Endothelial cell of umbilical vein (primary cell): ENCODE measurements around the gene KRTAP10-6. TPM values are rescaled to one million over a fixed set of nuclear protein-coding genes. Genes with fewer than 3 reads are reported as not detected.

ENCODE experiments used
- Bru-seq: library from RNA; stranded (reverse); fragments of 400-500 nt; gene quantifications from one replicate; lab custom pipeline; 2021; lab: Mats Ljungman, UMichigan
- BruChase-seq, 2 experiments: library from RNA; stranded (reverse); fragments of 400-500 nt; gene quantifications; one replicate each; lab custom pipeline; 2021; lab: Mats Ljungman, UMichigan
- BruUV-seq: library from RNA; stranded (reverse); fragments of 400-500 nt; replicated peaks from 2 replicates; lab custom pipeline; 2021; lab: Mats Ljungman, UMichigan
- CTCF ChIA-PET: fragments of 300-600, 350-600 bp; sonication (Branson Sonifier 250); formaldehyde crosslinking; loops from one replicate; lab custom pipeline; 2021; ENCODE audit warnings: antibody characterized with exemption, inconsistent platforms; lab: Charles Lee
- POLR2A ChIA-PET: fragments of 300-600, 350-600 bp; sonication (Branson Sonifier 250); formaldehyde crosslinking; loops from one replicate; lab custom pipeline; 2021; ENCODE audit warnings: antibody characterized with exemption, inconsistent platforms; lab: Charles Lee
- DNase-seq: peaks from one replicate; pipeline ENCODE4 v3.0.0-alpha.2; 2011; ENCODE audit warnings: low read depth, low spot score
- FAIRE-seq: peaks from 2 replicates; lab custom pipeline; 2011; peaks lifted over from hg19 to GRCh38; lab: Jason Lieb, UNC
- H2AFZ ChIP-seq: 2 replicates; pipeline ENCODE4 v1.6.0; 2012; ENCODE audit warnings: low read depth, low read length, control low read depth, inconsistent platforms
- H3K27ac ChIP-seq: 2 replicates; pipeline ENCODE4 v1.5.1; 2011; ENCODE audit warnings: low read depth, mild to moderate bottlenecking, control low read depth, low read length, moderate library complexity; ENCODE audit not compliant: insufficient read depth
- H3K27me3 ChIP-seq, 2 experiments: 2 replicates each; pipeline versions ENCODE4 v1.6.0 to v1.6.1; 2011; ENCODE audit warnings: low read length in 2 of 2, mixed read lengths in 1 of 2; ENCODE audit not compliant: control insufficient read depth in 2 of 2, insufficient read depth in 2 of 2
- H3K36me3 ChIP-seq, 2 experiments: 2 replicates in 1 of 2; 3 replicates in 1 of 2; pipeline ENCODE4 v1.5.1; 2011; ENCODE audit warnings: low read length in 2 of 2, mild to moderate bottlenecking in 1 of 2, moderate library complexity in 1 of 2; ENCODE audit not compliant: control insufficient read depth in 2 of 2, insufficient read depth in 2 of 2; ENCODE audit errors: extremely low read depth in 1 of 2
- H3K4me1 ChIP-seq: 3 replicates; pipeline ENCODE4 v1.5.1; 2011; ENCODE audit warnings: mild to moderate bottlenecking, low read length; ENCODE audit not compliant: control insufficient read depth, insufficient read depth; ENCODE audit errors: extremely low read depth
- H3K4me2 ChIP-seq: 2 replicates; pipeline ENCODE4 v1.6.1; 2011; ENCODE audit warnings: low read length, control low read depth, mixed read lengths; ENCODE audit not compliant: insufficient read depth
- H3K4me3 ChIP-seq, 3 experiments: fragments of 200-600 bp in 1 of 3; sonication (generic), shearing (Covaris generic) in 1 of 3; replicated peaks in 1 of 3; 2 replicates each; pipeline ENCODE4 v1.5.1; 2011 to 2016; ENCODE audit warnings: control low read depth in 3 of 3, low read length in 3 of 3, mild to moderate bottlenecking in 2 of 3, inconsistent platforms in 1 of 3, low read depth in 1 of 3, moderate library complexity in 1 of 3; ENCODE audit not compliant: insufficient read depth in 1 of 3
- H3K79me2 ChIP-seq: 2 replicates; pipeline ENCODE4 v1.6.0; 2012; ENCODE audit warnings: low read length, inconsistent platforms; ENCODE audit not compliant: control insufficient read depth, insufficient read depth
- H3K9ac ChIP-seq: replicated peaks from 2 replicates; pipeline ENCODE3; 2011; ENCODE audit warnings: low read length, control low read depth; ENCODE audit not compliant: insufficient read depth; ENCODE audit errors: extremely low read depth
- H3K9me1 ChIP-seq: replicated peaks from 3 replicates; pipeline ENCODE4 v1.6.0; 2011; ENCODE audit warnings: mild to moderate bottlenecking, low read length; ENCODE audit not compliant: control insufficient read depth, insufficient read depth; ENCODE audit errors: extremely low read depth
- H3K9me3 ChIP-seq: replicated peaks from 2 replicates; pipeline ENCODE4 v1.5.1; 2012; ENCODE audit warnings: low read length, inconsistent platforms; ENCODE audit not compliant: control insufficient read depth, insufficient read depth
- H4K20me1 ChIP-seq: replicated peaks from 2 replicates; pipeline ENCODE3; 2011; ENCODE audit warnings: mild to moderate bottlenecking, low read length; ENCODE audit not compliant: control insufficient read depth, insufficient read depth; ENCODE audit errors: extremely low read depth
- EZH2 ChIP-seq: IDR thresholded peaks from 2 replicates; pipeline ENCODE4 v1.6.1; 2012; ENCODE audit warnings: borderline replicate concordance, low read depth, mild to moderate bottlenecking, moderate library complexity, low read length, inconsistent platforms; ENCODE audit not compliant: severe bottlenecking
- FOS ChIP-seq: IDR thresholded peaks from 2 replicates; pipeline ENCODE4 v1.6.1; 2011; ENCODE audit warnings: mild to moderate bottlenecking, low read length, moderate library complexity, borderline replicate concordance; ENCODE audit not compliant: insufficient read depth
- GATA2 ChIP-seq: IDR thresholded peaks from 2 replicates; pipeline ENCODE4 v1.7.0; 2011; ENCODE audit warnings: low read depth, mild to moderate bottlenecking, moderate library complexity, mixed read lengths, low read length; ENCODE audit not compliant: insufficient read length, insufficient read depth
- JUN ChIP-seq: IDR thresholded peaks from 2 replicates; pipeline ENCODE4 v1.6.1; 2011; ENCODE audit warnings: borderline replicate concordance, low read depth; ENCODE audit not compliant: insufficient read length, insufficient read depth
- MYC ChIP-seq: IDR thresholded peaks from one replicate; pipeline ENCODE4 v1.6.1; 2011; ENCODE audit warnings: mild to moderate bottlenecking, low read depth, low read length
- POLR2A ChIP-seq: IDR thresholded peaks from 2 replicates; pipeline ENCODE4 v1.6.1; 2012; ENCODE audit warnings: low read depth, mild to moderate bottlenecking, control low read depth, low read length
- POLR2AphosphoS5 ChIP-seq: IDR thresholded peaks from 2 replicates; pipeline ENCODE4 v1.6.1; 2012; ENCODE audit warnings: low read depth, mild to moderate bottlenecking, control low read depth, low read length, moderate library complexity; ENCODE audit not compliant: insufficient read depth
- dilution Hi-C: fragments of 300-500 bp; cut with MboI; formaldehyde crosslinking; loops from one replicate; pipeline ENCODE4 v1.15.0; 2019; ENCODE audit warnings: low sequenced_read_pairs; ENCODE audit not compliant: extremely low pct_ligation_motif_present
- intact Hi-C: fragments of 100-400 bp; cut with micrococcal nuclease; formaldehyde crosslinking; loops from one replicate; pipeline ENCODE4 v1.10.0; 2022
- long read RNA-seq: library from polyadenylated mRNA; stranded (forward); transcript quantifications from one replicate; pipeline ENCODE4 v2.0.0, GENCODE V29; 2021
- polyA minus RNA-seq, 3 experiments: library from RNA; depleted of rRNA, polyadenylated mRNA; stranded (reverse); fragments of >200 nt; gene quantifications; 1 replicate in 1 of 3; 2 replicates in 2 of 3; pipeline ENCODE4 v1.2.3, GENCODE V29; 2011
- polyA plus RNA-seq, 4 experiments: library from polyadenylated mRNA; depleted of rRNA in 3 of 4; stranded (reverse) in 3 of 4; unstranded in 1 of 4; fragments of >200 nt; gene quantifications; 2 replicates each; pipeline versions ENCODE4 v1.2.1 to v1.2.3, GENCODE V29; 2011 to 2012; ENCODE audit warnings: missing spikeins in 1 of 4
- total RNA-seq: library from RNA; stranded (reverse); gene quantifications from 2 replicates; pipeline ENCODE4 v1.2.3, GENCODE V29; 2021
- TF ChIP-seq, protein P1 (sequence below), 2 donors: IDR thresholded peaks; 1 replicate in 1 of 2; 2 replicates in 1 of 2; pipeline ENCODE4 v1.5.1; 2011; ENCODE audit warnings: low read length in 2 of 2, mild to moderate bottlenecking in 2 of 2, moderate library complexity in 2 of 2, control low read depth in 1 of 2, inconsistent platforms in 1 of 2, low read depth in 1 of 2; ENCODE audit not compliant: insufficient read depth in 1 of 2; ENCODE audit errors: extremely low read depth in 1 of 2

KRTAP10-6 gene
- total RNA-seq, result not detected in 2 replicates
- polyA plus RNA-seq, result not detected in 2 replicates
- not detected in 2 replicates for polyA plus RNA-seq (2011; cell fraction: cytosol; rRNA removed)
- polyA plus RNA-seq (2011; cell fraction: nucleus; rRNA removed), result not detected in 2 replicates
- polyA plus RNA-seq (2012), result not detected in 2 replicates
- polyA minus RNA-seq, result not detected in 2 replicates
- polyA minus RNA-seq (2011; cell fraction: cytosol; rRNA and poly(A)+ RNA removed), result not detected
- polyA minus RNA-seq (2011; cell fraction: nucleus; rRNA and poly(A)+ RNA removed), result not detected in 2 replicates
- Bru-seq, nascent RNA, result not detected
- not detected for BruChase-seq, experiment 1, labeled RNA remaining after a 6-hour chase
- BruChase-seq, experiment 2, labeled RNA remaining after a 2-hour chase, result not detected
- long read RNA-seq, result 0 reads

DNA sequence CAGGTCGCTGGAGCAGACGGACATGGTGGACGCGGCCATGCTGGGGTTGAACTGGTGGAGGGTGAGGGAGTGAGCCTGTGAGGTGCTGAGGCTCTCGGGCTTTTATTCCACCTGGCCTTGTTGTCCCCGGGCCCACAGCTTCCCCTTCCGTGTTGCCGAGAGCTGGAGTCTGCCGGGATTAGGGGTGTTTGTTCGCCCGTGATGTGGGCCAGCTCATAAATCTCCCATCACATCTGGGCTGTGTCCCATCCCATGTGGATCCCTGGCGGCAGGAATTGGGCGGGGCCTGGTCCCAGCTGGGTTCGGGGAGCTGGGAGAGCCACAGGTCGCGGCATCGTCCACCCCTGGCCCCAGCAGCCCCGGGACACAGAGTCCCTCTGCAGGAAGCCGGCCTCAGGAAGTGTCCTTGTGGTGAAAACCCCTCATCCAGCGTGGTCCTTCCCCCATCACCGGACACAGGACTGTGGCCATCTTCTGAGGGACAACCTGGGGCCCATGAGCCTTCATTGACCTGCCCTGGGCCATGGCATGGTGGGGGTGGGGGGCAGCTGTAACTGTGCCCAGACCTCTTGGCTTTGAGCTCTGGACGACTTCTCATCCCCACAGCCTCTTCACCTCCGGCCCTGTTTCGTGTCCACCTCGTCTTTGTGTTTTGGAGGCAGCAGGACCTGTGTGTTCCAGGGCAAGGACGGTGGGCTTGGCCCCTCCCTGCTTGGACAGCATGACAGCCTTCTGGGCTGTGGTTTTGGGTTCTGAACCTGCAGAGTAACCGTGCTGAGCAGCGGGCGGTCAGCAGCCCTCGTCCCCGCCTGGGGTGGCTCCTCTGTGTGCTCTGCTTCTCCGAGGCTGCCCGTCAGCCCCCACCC lies at the start of gene KRTAP10-6:
TSS of gene KRTAP10-6 (minus strand) at position 60 of the 866 bp plus-strand sequence. CDS start at position 39, 21 bp downstream.
- Histone ChIP-seq H2AFZ (no peak within 1 kb of the TSS), H3K4me2 (no peak within 1 kb of the TSS), H3K79me2 (no peaks in the 10 kb centered on the region), H3K4me3 (no peak within 1 kb of the TSS), H3K4me1 (no peaks in the 10 kb centered on the region), H3K9ac (no peak within 1 kb of the TSS), H4K20me1 (no peaks in the 10 kb centered on the region), H3K9me1 (no peaks in the 10 kb centered on the region), H3K27ac (no peak within 1 kb of the TSS), H3K27me3 (no peaks in the 10 kb centered on the region), H3K36me3 (no peaks in the 10 kb centered on the region), H3K9me3 (no peaks in the 10 kb centered on the region)
- POLR2A ChIA-PET, result no interaction called here
- DNase-seq, result no peak
- no TSS peak for BruUV-seq
- intact Hi-C loops (no loop called here), dilution Hi-C loops (no loop called here)
- CTCF ChIA-PET, result interaction anchor here (0.7 to 1.8 kb wide), 3 partner anchors 8 to 201 kb away, joined by 3 to 4 read pairs (median 4); partner anchors contain the start of genes KRTAP10-4 and KRTAP10-7
- no peak for TF ChIP-seq POLR2A
- no peak for TF ChIP-seq MYC
- FAIRE-seq, result no peak

DNA sequence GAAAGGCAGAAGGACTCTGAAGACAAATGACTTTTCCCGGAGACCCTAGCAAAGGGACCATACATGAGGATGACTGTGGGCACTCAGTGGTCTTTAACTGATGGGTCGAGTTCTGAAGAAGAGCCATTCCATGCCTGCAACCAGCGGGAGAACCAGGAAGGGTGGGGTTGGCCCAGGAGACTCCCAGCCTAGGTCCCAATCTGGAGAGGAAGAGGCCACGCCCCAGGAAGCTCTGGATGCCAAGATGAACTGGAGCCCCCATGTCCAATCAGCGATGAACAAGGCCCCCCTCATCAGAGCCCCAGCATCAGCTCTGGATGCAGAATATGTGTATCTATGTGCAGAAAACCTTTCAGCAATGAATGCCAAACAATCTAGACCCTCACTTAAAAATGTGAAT lies 48.5 kb upstream of the KRTAP10-6 start:
- no peaks in the 10 kb centered on the region for H3K9me1 ChIP-seq
- TF ChIP-seq GATA2 (no peak), POLR2AphosphoS5 (no peak), FOS (no peak), MYC (no peak), POLR2A (no peak), JUN (no peak), EZH2 (no peak)
- TF ChIP-seq, protein P1, sequence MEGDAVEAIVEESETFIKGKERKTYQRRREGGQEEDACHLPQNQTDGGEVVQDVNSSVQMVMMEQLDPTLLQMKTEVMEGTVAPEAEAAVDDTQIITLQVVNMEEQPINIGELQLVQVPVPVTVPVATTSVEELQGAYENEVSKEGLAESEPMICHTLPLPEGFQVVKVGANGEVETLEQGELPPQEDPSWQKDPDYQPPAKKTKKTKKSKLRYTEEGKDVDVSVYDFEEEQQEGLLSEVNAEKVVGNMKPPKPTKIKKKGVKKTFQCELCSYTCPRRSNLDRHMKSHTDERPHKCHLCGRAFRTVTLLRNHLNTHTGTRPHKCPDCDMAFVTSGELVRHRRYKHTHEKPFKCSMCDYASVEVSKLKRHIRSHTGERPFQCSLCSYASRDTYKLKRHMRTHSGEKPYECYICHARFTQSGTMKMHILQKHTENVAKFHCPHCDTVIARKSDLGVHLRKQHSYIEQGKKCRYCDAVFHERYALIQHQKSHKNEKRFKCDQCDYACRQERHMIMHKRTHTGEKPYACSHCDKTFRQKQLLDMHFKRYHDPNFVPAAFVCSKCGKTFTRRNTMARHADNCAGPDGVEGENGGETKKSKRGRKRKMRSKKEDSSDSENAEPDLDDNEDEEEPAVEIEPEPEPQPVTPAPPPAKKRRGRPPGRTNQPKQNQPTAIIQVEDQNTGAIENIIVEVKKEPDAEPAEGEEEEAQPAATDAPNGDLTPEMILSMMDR (IDR thresholded peaks at IDR 0.05; ENCODE audit: extremely low read depth in 1 of 2, insufficient read depth in 1 of 2, low read depth in 1 of 2, low read length in 2 of 2), result no peak
- H2AFZ ChIP-seq, result no peak overlapping the region
- H3K27me3 ChIP-seq, result no peaks in the 10 kb centered on the region
- POLR2A ChIA-PET, result no interaction called here
- no peak overlapping the region for H3K4me3 ChIP-seq
- no peaks in the 10 kb centered on the region for H4K20me1 ChIP-seq
- H3K4me2 ChIP-seq, result no peak overlapping the region
- H3K9me3 ChIP-seq, result no peaks in the 10 kb centered on the region
- H3K4me1 ChIP-seq, result no peaks in the 10 kb centered on the region
- no peaks in the 10 kb centered on the region for H3K36me3 ChIP-seq
- no TSS peak for BruUV-seq
- DNase-seq, result no peak
- no peak overlapping the region for H3K9ac ChIP-seq
- CTCF ChIA-PET, result no interaction called here
- intact Hi-C loops (no loop called here), dilution Hi-C loops (no loop called here)
- H3K79me2 ChIP-seq, result no peaks in the 10 kb centered on the region
- FAIRE-seq, result no peak
- H3K27ac ChIP-seq, result no peak overlapping the region
